ENCODE results near the gene AOX1.
"Not testable (repeated sequence)": the region's sequence is repeated elsewhere in the genome, so short reads cannot be mapped to it uniquely, and the experiment has no call there.

The AOX1 gene

DNA sequence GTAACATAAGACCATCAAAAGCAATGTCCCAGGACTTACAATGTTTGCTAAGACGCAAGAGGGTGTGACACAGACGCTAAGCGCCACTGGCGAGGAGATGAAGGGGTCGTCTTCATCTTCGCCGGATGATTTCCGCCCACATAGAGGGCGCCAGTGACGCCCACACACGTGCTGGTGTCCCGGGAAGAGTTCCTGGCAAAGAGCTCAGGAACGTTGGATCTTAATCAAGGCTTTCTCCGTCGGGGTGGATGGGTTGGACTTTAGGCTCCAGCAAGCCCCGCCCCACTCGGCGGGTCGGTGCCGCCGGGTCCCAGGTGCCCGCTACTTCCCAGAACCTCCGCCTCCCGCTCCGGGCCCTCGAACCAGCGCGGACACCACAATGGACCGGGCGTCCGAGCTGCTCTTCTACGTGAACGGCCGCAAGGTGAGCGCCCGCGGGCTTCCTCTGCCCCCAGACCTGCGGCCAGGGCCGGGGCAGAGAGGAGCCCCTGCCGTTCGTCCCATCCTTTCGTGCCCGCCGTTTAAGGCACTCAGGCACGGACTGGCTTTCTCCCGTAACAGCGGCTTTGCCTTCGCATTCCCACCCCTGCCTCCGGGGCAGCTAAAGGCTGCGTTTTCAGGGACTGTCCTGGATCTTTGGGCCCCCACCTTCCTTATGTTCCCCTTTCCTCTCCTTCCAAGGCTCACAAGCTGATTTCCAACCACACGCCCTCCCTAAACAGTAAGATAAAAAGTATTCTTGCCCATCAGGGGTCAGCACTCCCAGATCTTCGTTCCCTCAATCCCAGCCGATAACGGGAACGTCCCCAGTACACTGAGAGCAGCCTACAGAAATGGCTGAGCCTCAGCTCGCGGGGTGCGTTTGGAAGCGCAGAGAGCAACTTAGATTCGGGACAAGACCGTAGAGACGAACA is at the start of gene AOX1:
Gene AOX1, plus strand, starts transcription at position 285 of the 914 bp plus-strand sequence. Its CDS starts 95 bp downstream, at position 380.
- DNase-seq (ENCODE audit: low spot score), result no peak

GRCh38 chr2:200538139-200538538 is 47.7 kb upstream of the AOX1 start:
- DNase-seq (ENCODE audit: low spot score), result no peak

- no peak for DNase-seq (ENCODE audit: low spot score)
Observed at GRCh38 chr2:200540793-200541192, 45.0 kb upstream of the AOX1 start.

DNA sequence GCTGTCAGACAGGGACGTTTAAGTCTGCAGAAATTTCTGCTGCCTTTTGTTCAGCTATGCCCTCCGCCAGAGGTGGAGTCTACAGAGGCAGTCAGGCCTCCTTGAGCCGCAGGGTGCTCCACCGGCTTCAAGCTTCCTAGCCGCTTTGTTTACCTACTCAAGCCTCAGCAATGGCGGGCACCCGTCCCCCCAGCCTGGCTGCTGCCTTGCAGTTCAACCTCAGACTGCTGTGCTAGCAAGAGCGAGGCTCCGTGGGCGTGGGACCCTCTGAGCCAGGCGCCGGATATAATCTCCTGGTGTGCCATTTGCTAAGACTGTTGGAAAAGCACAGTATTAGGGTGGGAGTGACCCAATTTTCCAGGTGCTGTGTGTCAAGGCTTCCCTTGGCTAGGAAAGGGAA is 19.2 kb upstream of the AOX1 start:
- not testable (repeated sequence) for DNase-seq (ENCODE audit: low spot score)

GRCh38 chr2:200567932-200568331 is 17.9 kb upstream of the AOX1 start:
- DNase-seq (ENCODE audit: low spot score), result no peak

- peak; percentile 11 for DNase-seq (ENCODE audit: low spot score)
Observed at GRCh38 chr2:200575957-200576356, 9.9 kb upstream of the AOX1 start.

DNA sequence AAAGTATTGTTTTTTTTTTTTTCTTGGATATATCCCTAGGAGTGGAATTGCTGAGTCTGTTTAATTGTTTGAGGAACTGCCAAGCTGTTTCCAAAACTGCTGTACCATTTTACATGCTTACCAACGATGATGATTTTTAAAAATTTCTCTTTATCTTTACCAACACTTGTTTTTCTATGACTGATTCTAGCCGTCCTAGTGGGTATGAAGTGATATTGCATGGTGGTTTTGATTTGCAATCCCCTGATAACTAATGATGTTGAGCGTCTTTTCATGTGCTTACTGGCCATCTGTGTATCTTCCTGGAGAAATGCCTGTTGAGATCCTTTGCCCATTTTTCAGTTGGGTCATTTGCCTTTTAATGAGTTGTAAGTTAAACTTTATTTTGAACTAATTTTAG is 8.8 kb upstream of the AOX1 start:
- no peak for DNase-seq (ENCODE audit: low spot score)

- DNase-seq (ENCODE audit: low spot score), result peak; percentile 21
Observed at GRCh38 chr2:200578778-200579177, 7.0 kb upstream of the AOX1 start.

DNA sequence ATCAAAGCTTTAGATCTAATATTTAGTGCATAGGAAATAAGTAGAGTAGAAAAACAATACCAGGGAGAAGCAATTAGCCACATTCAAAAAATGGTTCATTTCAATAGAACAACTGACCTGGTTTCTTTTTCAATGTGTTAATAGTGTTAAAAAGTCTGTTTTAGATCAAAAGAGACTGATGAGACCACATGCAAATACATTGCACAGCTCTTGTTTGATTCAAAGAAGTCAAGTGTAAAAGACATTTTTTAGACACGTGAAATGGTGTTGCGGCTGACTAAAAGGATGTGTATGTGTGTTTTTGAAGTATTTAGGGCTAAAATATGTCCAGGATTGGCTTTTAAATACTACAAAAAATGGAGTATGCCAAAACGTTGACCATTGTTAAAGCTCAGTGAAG is 1.2 kb upstream of the AOX1 start:
- DNase-seq (ENCODE audit: low spot score), result no peak

DNA sequence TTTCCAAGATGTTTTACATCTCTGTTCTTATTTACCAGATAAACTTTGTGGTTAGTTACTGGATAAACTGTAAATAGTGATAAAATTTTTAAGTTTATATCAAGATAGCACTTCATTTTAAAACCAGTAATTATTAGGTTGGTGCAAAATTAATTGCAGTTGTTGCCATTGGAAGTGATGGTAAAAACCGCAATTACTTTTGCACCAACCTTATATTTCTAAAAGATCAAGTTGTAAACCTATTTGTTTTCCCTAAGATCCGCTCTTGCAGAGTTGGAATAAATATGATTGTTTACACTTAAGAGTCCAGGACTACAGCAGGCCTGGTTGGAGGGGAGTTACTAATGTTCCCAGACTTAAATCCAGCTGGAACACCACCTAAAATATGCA is 479 bp upstream of the AOX1 start:
- DNase-seq (ENCODE audit: low spot score), result no peak

DNA sequence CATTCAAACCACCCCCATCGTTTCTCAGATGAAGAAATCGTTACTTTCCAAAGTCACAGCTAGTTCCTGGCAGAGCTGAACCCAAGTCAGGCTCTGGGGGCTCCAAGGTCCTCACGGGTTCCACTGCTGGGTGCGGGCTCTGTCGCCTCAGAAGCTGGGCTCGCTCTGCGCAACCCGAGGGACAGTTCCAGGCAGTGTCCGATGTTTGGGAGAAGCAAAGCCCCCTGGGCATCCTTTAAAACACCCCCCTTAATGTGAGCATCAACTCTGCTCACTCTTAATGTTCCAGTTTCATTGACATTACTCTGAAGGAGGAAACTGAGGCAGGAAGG is 796 bp downstream of the AOX1 start:
- DNase-seq (ENCODE audit: low spot score), result no peak

- DNase-seq (ENCODE audit: low spot score), result no peak
Observed at GRCh38 chr2:200587007-200587616, 1.3 kb downstream of the AOX1 start.

DNA sequence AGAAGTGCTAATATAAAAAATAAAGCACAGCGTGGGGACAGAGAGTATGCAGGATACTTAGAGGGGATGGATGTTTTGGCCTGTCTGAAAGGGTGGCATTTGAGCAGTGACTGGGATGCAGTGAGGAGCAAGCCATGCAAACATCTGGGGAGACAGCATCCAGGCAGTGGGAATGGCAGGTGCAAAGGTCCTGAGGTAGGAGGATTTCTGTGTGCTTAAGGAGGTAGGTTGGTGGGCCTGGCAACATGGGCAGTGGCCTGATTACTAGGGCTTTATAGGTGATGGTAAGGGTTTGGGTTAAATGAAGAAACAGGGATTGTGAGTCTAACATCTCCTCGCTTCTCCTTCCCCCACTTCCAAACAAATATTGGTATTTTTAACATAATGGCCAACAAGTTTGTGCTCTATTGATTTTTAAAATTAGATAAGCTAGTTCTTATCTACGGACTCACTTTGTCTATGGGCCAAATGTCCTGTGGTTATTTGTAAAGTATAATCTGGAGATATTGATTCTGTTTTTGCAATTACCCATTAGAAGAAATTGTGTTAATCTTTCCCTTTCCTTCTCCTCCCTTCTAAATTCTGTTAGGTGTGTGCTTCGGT is 2.4 kb downstream of the AOX1 start:
- no peak for DNase-seq (ENCODE audit: low spot score)

DNA sequence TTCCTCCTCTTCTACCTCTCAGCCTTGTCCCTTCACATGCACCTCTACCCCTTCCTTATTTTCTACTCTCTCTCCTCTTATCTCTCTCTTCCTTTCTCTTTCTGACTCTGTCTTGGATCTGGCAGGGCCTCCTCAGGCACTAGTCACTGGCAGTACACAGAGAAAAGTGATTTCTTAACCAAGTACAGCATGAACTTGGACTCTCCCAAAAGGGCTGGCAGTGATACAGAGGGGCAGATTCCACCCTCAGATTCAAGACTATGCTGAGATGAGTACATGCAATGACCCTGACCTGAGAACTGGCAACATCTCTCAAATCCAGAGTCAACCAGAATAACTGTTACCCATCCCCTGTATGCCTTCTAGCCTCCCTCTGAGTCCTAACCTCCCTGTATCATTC is 4.3 kb downstream of the AOX1 start:
- no peak for DNase-seq (ENCODE audit: low spot score)

DNA sequence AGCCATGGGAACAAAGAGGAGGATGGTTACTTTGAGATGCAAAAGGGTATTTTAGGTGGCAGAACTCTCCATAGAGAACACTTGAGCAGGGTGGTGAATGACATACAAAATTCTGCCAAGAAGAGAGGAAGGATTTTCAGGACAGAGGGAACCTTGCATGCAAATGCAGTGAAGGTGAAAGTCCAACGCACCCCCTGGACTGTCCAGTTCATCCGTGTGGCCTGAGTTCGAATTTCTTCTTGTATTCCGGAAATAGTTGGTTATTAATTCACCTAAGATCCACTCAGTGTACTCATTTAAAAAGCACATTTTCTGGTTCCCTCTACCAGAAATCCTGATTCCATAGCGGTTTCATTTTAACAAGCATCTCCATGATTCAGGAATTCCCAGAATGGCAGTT is 5.5 kb downstream of the AOX1 start:
- DNase-seq (ENCODE audit: low spot score), result no peak

DNA sequence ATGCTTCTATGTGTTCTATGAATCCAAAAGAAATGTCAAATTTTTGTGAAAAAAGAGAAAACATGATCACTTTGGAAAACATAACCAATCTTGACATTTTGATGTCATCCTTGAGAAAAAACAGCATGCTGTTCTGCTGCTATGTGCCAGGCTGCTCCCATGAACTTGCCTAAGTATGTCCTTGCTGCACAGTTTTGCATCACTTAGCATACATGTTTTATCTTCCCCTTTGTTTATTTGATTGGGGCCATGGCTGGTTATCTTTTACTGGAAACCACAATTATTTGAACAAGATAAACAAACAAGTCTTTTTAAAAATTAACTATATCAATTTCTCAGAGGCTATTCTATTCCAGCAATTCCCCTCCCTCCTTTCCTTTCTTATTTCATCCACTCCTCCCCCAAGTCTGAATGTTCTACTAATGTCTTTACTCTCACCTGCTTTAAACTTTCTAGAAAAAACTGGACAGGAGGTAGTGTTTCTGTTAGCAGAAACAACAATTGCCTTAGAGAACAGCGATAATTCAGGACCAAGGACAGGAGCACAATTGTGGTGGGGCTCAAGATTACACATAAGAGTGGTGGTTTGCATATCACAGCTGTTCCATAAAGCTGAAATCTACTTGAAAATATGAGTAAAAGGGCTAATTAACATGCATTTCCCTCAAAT is 6.7 kb downstream of the AOX1 start:
- DNase-seq (ENCODE audit: low spot score), result no peak

- DNase-seq (ENCODE audit: low spot score), result no peak
Observed at GRCh38 chr2:200593905-200594304, 8.1 kb downstream of the AOX1 start.

DNA sequence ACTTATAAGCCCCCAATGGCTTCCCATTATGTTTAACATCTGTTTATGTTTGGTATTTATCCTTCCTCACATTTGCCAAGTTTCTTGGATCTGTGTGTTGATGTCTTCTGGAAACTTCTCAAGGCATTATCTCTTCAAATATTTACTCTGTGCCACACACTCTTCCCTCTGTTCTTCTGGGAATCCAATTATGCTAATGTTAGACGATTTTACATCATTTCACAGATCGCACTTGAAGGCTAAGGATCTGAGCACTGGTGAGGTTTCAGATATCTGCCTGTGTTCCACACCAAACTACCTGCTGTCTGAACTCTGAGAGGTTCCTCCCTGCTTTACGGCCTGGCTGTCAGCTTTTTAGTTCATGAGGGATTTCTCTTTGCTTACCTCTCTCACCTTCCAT is 10.1 kb downstream of the AOX1 start:
- DNase-seq (ENCODE audit: low spot score), result no peak

DNA sequence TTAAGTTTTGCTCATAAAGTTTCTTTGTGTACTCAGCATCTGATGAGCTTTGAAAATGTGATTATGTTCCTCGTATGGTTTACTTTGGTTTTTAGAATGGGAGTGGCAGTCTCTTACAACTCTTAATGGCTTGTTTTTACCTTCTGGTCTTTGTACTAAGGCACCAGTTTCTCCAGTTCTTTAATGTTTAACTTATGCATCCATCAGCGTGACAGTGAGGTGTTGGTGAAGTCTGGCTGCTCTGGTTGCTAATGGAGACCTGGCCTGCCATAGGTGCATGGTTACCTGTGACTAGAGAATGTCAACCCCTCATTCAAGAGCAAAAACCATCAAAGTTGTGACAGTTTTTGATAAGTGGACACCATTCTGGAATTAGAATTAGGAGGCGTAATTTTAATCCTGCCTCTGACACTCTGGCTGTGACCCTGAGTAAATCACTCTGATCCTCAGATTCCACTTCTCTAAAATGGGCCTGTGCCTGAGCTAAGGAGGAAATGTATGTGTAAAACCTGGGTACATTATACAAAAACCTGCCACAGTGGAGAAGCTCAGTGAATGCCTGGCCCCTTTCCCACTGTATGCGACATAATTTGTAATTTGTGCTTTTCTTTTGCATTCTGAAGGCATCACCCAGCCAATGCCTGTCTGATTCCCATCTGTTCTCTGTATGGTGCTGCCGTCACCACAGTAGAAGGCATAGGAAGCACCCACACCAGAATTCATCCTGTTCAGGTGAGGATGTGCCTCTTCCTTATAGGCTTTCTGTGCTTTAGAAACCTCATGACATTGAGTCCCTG is 11.2 kb downstream of the AOX1 start:
- DNase-seq (ENCODE audit: low spot score), result no peak

- DNase-seq (ENCODE audit: low spot score), result no peak
Observed at GRCh38 chr2:200599206-200599605, 13.4 kb downstream of the AOX1 start.

- DNase-seq (ENCODE audit: low spot score), result no peak
Observed at GRCh38 chr2:200600549-200601225, 14.9 kb downstream of the AOX1 start.

All from activated CD4-positive, alpha-beta T cell treated with anti-CD3 and anti-CD28 coated beads, Interleukin-2, Interleukin-4, amounts not matched to agents 100 ng/mL and 50 ng/mL, durations not matched to agents 16 hours and 8 hours (primary cell).